ENCODE data around the gene LONRF2.

- no peak for TF ChIP-seq SUZ12 (IDR thresholded peaks at IDR 0.05)
- no peak for TF ChIP-seq ZNF384 (IDR thresholded peaks at IDR 0.05)
Measured at GRCh38 chr2:100264121-100264520, 58.2 kb downstream of the LONRF2 start.

All from HEK293T (cell line).